ENCODE measurements around the gene SYT5. TPM values are rescaled to one million over a fixed set of nuclear protein-coding genes. Genes with fewer than 3 reads are reported as not detected.

SYT5 gene
- total and polyA plus RNA-seq, 10 of the 15 experiments (the other 5 are each of a cell fraction or from before 2014, with no cell fraction given), result 0.04 to 0.79 (median 0.26) TPM; not detected in 7

DNA sequence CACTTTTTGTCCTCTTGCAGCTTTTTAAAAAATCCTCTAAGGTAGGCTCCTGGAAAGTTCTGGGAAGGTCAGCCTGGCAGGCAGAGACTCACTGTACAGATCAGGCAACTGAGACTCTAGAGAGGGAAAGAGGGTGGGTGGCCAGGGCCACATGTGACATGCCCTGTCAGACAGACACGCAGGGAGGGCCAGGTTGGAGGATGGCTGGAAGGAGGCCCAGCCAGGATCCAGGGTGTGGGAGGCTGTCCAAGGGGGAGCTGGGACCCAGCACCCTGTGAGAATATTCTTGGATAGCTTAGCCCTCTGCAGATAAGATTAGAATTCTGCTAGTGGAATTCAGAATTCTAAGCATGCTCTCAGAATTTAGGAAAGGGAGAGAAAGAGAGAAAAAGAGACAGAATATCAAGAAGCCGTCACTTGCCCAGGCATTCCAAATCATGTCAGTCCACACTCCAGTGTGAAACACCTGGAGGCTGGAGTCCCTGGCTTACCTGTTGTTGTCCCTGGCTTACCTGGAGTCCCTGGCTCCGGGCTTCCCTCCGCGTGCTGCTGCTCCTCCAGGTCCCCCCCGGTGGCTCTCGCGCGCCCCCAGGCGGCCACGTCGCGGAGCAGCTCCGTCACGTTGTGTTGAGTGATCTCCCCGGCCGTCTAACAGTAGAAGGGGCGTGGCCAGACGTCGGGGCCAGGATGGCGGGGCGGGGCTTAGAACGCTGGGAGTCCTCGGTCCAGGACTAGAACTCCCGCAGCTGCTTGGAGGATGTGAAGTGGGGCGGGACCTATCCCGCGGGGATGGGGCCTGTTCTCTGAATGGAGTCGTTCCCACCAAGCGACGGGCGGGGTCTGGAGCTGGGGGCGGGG, 19.7 kb downstream of the SYT5 start (continued):
- TF ChIP-seq SMC3 (IDR thresholded peaks at IDR 0.05; ENCODE audit: borderline replicate concordance, low read length) (peak; percentile 73), PAX8 (IDR thresholded peaks at IDR 0.05) (no peak)

DNA sequence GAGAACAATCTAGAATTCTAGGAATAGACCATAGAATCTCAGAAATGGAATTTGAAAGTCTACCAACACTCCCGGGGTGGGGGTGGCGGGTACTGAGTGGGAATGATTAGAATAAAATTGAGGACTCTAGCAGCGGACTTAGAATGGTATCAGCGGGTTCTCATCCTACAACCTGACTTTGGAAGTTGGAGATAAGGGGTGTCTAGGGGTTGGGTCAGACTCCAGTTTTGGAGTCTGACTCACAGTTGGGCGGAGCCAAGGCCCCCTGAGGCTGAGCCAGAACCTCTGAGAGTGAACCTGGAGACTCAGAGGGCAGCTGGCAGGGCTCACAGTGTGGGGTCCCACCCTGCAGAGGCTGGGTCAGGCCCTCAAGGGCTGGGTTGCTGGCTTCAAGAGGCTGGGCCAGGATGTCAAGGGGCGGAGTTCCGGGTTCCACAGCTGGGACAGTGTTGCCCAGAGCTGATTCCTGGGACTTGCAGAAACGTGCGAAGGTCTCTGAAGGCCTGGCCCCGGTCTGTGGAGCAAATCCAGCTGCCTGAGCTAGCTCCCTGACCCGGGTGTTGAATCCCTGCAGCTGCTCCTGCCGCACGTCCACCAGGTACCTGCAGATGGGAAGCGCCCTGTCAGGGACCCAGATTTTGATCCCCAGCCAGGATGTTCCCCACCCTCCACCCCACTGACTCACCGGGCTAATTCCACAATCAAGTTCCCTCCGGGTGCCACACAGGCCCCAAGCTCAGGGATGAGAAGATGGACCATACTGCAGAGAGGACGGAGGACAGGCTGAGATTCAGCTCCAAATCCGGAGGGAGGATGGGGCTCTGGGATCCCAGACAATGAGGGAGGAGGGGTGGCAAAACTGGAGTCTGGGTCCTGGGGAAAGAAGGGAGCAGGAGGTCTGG, 21.0 kb downstream of the SYT5 start:
- Histone ChIP-seq H3K4me3 (no peak overlapping the region), H3K27ac (ENCODE audit: control insufficient read depth, insufficient read depth) (no peak overlapping the region), H3K4me2 (ENCODE audit: control insufficient read depth, insufficient read depth) (no peak overlapping the region), H3K4me1 (ENCODE audit: control insufficient read depth, insufficient read depth, low read length) (no peaks in the 10 kb centered on the region), H3K9ac (ENCODE audit: control insufficient read depth, insufficient read depth, low read length) (no peak overlapping the region), H3K79me2 (ENCODE audit: control insufficient read depth, insufficient read depth, low read length) (no peaks in the 10 kb centered on the region), H4K20me1 (ENCODE audit: control insufficient read depth, insufficient read depth) (no peaks in the 10 kb centered on the region), H3K9me3 (replicated peaks; ENCODE audit: control insufficient read depth, insufficient read depth, low read length) (no peaks in the 10 kb centered on the region; the same call in 2 of the 3 replicates), H3K27me3 (replicated peaks in 1 of 2; ENCODE audit: control insufficient read depth in 2 of 2, insufficient read depth in 2 of 2, low read length in 1 of 2) (no peaks in the 10 kb centered on the region; a peak in 1 of 4 replicates), H3K36me3 (ENCODE audit: control insufficient read depth in 2 of 2, insufficient read depth in 2 of 2, low read length in 1 of 2) (no peaks in the 10 kb centered on the region), H2AFZ (ENCODE audit: control insufficient read depth, low read depth, low read length) (no peak overlapping the region)
- no TSS peak for BruUV-seq (replicated peaks)
- in situ Hi-C loops (cut with MboI) (no loop called here), intact Hi-C loops (cut with micrococcal nuclease; ENCODE audit: unreplicated experiment) (no loop called here)
- POLR2A ChIA-PET, result interaction anchor here (0.6 kb wide), 1 partner anchor 8 kb away, joined by 5 read pairs; no protein-coding TSS in a partner anchor
- 27% methylated on average over 18 of the region's 18 CpGs for WGBS (ENCODE audit: insufficient coverage, insufficient replicate concordance, low lambda C conversion rate, missing lambda C conversion rate)
- DNase-seq (ENCODE audit: low read depth, low spot score), result no peak
- RAD21 ChIA-PET (ENCODE audit: unreplicated experiment), result interaction anchor here (0.6 to 2.3 kb wide), 6 partner anchors 14 to 116 kb away, joined by 3 to 14 read pairs (median 3); no protein-coding TSS in a partner anchor
- ATAC-seq, result no peak
- no peak for FAIRE-seq
- CTCF ChIA-PET, result interaction anchor here (0.6 to 2.8 kb wide), 11 partner anchors 8 to 302 kb away, joined by 3 to 23 read pairs (median 8); partner anchors contain the start of gene ISOC2
- SMC1A ChIA-PET (ENCODE audit: uncharacterized antibody, unreplicated experiment), result no interaction called here
- TF ChIP-seq, protein P1, sequence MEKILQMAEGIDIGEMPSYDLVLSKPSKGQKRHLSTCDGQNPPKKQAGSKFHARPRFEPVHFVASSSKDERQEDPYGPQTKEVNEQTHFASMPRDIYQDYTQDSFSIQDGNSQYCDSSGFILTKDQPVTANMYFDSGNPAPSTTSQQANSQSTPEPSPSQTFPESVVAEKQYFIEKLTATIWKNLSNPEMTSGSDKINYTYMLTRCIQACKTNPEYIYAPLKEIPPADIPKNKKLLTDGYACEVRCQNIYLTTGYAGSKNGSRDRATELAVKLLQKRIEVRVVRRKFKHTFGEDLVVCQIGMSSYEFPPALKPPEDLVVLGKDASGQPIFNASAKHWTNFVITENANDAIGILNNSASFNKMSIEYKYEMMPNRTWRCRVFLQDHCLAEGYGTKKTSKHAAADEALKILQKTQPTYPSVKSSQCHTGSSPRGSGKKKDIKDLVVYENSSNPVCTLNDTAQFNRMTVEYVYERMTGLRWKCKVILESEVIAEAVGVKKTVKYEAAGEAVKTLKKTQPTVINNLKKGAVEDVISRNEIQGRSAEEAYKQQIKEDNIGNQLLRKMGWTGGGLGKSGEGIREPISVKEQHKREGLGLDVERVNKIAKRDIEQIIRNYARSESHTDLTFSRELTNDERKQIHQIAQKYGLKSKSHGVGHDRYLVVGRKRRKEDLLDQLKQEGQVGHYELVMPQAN (conservative IDR thresholded peaks at IDR 0.05), result no peak
- TF ChIP-seq RFX5 (IDR thresholded peaks at IDR 0.05; ENCODE audit: low read depth, low read length) (no peak), ZNF207 (IDR thresholded peaks at IDR 0.05; ENCODE audit: borderline replicate concordance) (no peak), IKZF1 (conservative IDR thresholded peaks at IDR 0.05) (no peak), HDAC2 (IDR thresholded peaks at IDR 0.05) (no peak), YY1 (IDR thresholded peaks at IDR 0.05; ENCODE audit: low read depth, low read length) (no peak), ZNF622 (IDR thresholded peaks at IDR 0.05) (no peak), SRF (IDR thresholded peaks at IDR 0.05; ENCODE audit: low read depth in 2 of 2, low read length in 2 of 2) (no peak), MTA3 (IDR thresholded peaks at IDR 0.05; ENCODE audit: borderline replicate concordance, low read length) (no peak), CBX3 (IDR thresholded peaks at IDR 0.05; ENCODE audit: borderline replicate concordance, low read depth) (no peak), EZH2 (IDR thresholded peaks at IDR 0.05; ENCODE audit: borderline replicate concordance, control insufficient read depth, low read depth, low read length) (no peak), ZNF217 (IDR thresholded peaks at IDR 0.05) (no peak), POLR2A (IDR thresholded peaks at IDR 0.05; ENCODE audit: low read depth, low read length) (no peak), TARDBP (IDR thresholded peaks at IDR 0.05; ENCODE audit: borderline replicate concordance) (no peak)
- TF ChIP-seq, protein P2, sequence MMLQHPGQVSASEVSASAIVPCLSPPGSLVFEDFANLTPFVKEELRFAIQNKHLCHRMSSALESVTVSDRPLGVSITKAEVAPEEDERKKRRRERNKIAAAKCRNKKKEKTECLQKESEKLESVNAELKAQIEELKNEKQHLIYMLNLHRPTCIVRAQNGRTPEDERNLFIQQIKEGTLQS (IDR thresholded peaks at IDR 0.05; ENCODE audit: borderline replicate concordance, extremely low read depth, low read depth, low read length), result no peak
- TF ChIP-seq, protein P3, sequence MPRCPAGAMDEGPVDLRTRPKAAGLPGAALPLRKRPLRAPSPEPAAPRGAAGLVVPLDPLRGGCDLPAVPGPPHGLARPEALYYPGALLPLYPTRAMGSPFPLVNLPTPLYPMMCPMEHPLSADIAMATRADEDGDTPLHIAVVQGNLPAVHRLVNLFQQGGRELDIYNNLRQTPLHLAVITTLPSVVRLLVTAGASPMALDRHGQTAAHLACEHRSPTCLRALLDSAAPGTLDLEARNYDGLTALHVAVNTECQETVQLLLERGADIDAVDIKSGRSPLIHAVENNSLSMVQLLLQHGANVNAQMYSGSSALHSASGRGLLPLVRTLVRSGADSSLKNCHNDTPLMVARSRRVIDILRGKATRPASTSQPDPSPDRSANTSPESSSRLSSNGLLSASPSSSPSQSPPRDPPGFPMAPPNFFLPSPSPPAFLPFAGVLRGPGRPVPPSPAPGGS (IDR thresholded peaks at IDR 0.05; ENCODE audit: borderline replicate concordance, insufficient read depth, low read depth, low read length, poor library complexity, severe bottlenecking), result no peak
